ENCODE data around the gene PDE4B. TPM values are rescaled to one million over a fixed set of nuclear protein-coding genes. Genes with fewer than 3 reads are reported as not detected.

PDE4B gene
- total RNA-seq, 1 donor from 2014 or later, result 1.2 TPM

DNA sequence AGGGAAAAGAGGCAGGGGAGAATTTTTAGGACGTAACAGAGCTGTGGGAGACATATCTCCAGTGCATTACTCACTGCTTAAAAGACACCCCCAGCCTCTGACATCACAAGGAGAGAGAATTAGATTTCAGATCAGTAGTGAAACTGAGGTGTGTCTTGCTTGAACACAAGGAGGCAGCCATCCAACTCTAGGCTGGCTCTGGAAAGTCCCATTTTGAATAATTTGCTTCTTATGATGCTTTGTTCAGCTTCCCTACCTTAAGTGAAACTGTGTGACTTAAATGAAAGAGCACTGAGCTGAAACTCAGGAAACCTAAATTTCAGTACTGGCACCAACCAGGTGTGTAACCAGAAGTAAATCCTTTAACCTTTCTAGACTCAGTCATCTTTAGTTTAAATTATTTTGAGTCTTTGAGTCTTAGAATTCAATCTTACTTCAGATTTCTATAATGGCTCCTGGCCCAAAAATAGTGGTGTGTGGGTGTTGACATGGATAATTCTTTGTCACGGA lies 489.7 kb downstream of the PDE4B start:
- no peaks in the 10 kb centered on the region for H3K36me3 Mint-ChIP-seq
- Histone ChIP-seq H3K4me3 (no peak overlapping the region), H3K4me1 (no peaks in the 10 kb centered on the region), H2AFZ (replicated peaks) (no peak overlapping the region), H3K27ac (no peak overlapping the region), H3F3A (ENCODE audit: low read depth) (no peaks in the 10 kb centered on the region), H4K20me1 (ENCODE audit: low read depth) (no peaks in the 10 kb centered on the region), H3K36me3 (no peaks in the 10 kb centered on the region), H3K27me3 (no peaks in the 10 kb centered on the region), H3K9ac (no peak overlapping the region), H3K4me2 (no peak overlapping the region), H3K79me2 (ENCODE audit: low read depth) (no peaks in the 10 kb centered on the region), H3K9me3 (ENCODE audit: low read depth) (no peaks in the 10 kb centered on the region)
- TF ChIP-seq, protein P1, sequence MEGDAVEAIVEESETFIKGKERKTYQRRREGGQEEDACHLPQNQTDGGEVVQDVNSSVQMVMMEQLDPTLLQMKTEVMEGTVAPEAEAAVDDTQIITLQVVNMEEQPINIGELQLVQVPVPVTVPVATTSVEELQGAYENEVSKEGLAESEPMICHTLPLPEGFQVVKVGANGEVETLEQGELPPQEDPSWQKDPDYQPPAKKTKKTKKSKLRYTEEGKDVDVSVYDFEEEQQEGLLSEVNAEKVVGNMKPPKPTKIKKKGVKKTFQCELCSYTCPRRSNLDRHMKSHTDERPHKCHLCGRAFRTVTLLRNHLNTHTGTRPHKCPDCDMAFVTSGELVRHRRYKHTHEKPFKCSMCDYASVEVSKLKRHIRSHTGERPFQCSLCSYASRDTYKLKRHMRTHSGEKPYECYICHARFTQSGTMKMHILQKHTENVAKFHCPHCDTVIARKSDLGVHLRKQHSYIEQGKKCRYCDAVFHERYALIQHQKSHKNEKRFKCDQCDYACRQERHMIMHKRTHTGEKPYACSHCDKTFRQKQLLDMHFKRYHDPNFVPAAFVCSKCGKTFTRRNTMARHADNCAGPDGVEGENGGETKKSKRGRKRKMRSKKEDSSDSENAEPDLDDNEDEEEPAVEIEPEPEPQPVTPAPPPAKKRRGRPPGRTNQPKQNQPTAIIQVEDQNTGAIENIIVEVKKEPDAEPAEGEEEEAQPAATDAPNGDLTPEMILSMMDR (IDR thresholded peaks at IDR 0.05), result no peak
- TF ChIP-seq EZH2 (IDR thresholded peaks at IDR 0.05) (no peak), EZH2phosphoT487 (IDR thresholded peaks at IDR 0.05) (no peak)
- DNase-seq (ENCODE audit: low spot score), result no peak
- H3K27ac Mint-ChIP-seq, result no peak overlapping the region
- H3K4me1 Mint-ChIP-seq, result no peaks in the 10 kb centered on the region
- H3K4me3 Mint-ChIP-seq, result no peak overlapping the region
- no peaks in the 10 kb centered on the region for H3K9me3 Mint-ChIP-seq
- H3K27me3 Mint-ChIP-seq (ENCODE audit: insufficient read depth, low read depth), result no peaks in the 10 kb centered on the region

DNA sequence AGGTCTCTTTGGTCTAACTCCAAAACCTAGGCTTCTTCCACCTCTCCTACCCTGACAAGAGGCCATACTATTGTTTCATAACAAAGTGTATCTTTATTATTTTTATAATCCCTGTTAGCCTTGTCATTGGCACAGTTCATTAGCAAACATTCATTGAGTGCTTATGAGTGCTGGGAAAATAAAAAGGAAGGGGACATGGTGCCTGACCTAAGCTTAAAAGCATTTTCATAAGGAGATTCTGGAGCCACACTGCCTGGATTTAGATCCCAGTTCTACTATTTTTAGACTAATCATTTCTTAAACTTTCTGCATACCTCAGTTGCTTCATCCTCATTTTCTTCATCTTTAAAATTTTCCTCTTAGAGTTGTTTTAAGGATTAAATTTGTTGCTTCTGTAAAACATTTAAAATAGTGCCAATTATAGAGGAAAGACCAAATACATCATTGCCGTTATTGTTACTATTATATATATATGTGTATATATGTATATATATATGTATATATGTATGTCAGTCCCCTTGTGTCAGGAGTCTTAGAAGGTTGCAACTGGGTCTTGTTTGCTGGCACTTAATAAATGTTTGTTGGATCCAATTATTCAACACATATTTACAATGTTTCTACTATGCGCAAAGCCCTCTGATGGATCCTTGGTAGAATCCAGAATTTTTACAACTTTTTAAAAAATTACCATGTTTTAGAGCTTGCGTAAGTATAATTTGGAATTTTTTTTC lies 490.4 kb downstream of the PDE4B start:
- Histone ChIP-seq H3K36me3 (no peaks in the 10 kb centered on the region), H3K9ac (no peak overlapping the region), H3K27me3 (no peaks in the 10 kb centered on the region), H3F3A (ENCODE audit: low read depth) (no peaks in the 10 kb centered on the region), H3K4me3 (no peak overlapping the region), H3K4me2 (no peak overlapping the region), H3K4me1 (no peaks in the 10 kb centered on the region), H3K9me3 (ENCODE audit: low read depth) (no peaks in the 10 kb centered on the region), H2AFZ (replicated peaks) (no peak overlapping the region), H4K20me1 (ENCODE audit: low read depth) (no peaks in the 10 kb centered on the region), H3K27ac (no peak overlapping the region), H3K79me2 (ENCODE audit: low read depth) (no peaks in the 10 kb centered on the region)
- Mint-ChIP-seq H3K27ac (no peak overlapping the region), H3K4me3 (no peak overlapping the region), H3K36me3 (no peaks in the 10 kb centered on the region), H3K9me3 (no peaks in the 10 kb centered on the region), H3K27me3 (ENCODE audit: insufficient read depth, low read depth) (no peaks in the 10 kb centered on the region), H3K4me1 (no peaks in the 10 kb centered on the region)
- TF ChIP-seq EZH2 (IDR thresholded peaks at IDR 0.05), result no peak
- TF ChIP-seq EZH2phosphoT487 (IDR thresholded peaks at IDR 0.05), result no peak
- TF ChIP-seq, protein P1 (IDR thresholded peaks at IDR 0.05), result no peak
- no peak for DNase-seq (ENCODE audit: low spot score)

DNA sequence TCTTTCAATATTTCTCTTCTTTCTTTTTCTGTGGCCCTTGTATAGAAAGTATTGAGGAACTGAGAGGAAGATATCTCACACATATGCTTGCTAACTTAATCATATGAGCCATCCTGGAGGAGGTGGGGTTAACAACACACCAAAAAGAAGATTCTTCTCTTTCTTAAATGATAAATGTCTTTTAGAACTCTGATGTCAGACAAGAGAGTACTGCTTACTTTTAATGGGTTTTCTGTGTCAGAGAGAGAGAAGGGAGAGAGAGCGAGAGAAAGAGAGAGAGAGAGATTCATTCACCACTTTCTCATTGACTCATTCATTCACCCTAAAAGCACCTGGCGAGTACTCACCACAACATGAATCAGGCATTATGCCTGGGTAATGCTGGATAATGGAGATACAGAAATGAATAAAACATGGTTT lies 490.9 kb downstream of the PDE4B start:
- Mint-ChIP-seq H3K4me1 (no peaks in the 10 kb centered on the region), H3K9me3 (no peaks in the 10 kb centered on the region), H3K36me3 (no peaks in the 10 kb centered on the region), H3K27me3 (ENCODE audit: insufficient read depth, low read depth) (no peaks in the 10 kb centered on the region), H3K4me3 (no peak overlapping the region), H3K27ac (no peak overlapping the region)
- DNase-seq (ENCODE audit: low spot score), result no peak
- H3K79me2 ChIP-seq (ENCODE audit: low read depth), result no peaks in the 10 kb centered on the region
- no peaks in the 10 kb centered on the region for H3K36me3 ChIP-seq
- no peaks in the 10 kb centered on the region for H3K4me1 ChIP-seq
- H3K4me3 ChIP-seq, result no peak overlapping the region
- no peak overlapping the region for H2AFZ ChIP-seq (replicated peaks)
- no peaks in the 10 kb centered on the region for H3K27me3 ChIP-seq
- no peak overlapping the region for H3K4me2 ChIP-seq
- TF ChIP-seq, protein P1 (IDR thresholded peaks at IDR 0.05), result no peak
- TF ChIP-seq EZH2phosphoT487 (IDR thresholded peaks at IDR 0.05) (no peak), EZH2 (IDR thresholded peaks at IDR 0.05) (no peak)
- no peaks in the 10 kb centered on the region for H3F3A ChIP-seq (ENCODE audit: low read depth)
- no peaks in the 10 kb centered on the region for H4K20me1 ChIP-seq (ENCODE audit: low read depth)
- H3K9me3 ChIP-seq (ENCODE audit: low read depth), result no peaks in the 10 kb centered on the region
- no peak overlapping the region for H3K9ac ChIP-seq
- H3K27ac ChIP-seq, result no peak overlapping the region
